Keratinocyte (primary cell): ENCODE measurements around the gene FOXP3. TPM values are rescaled to one million over a fixed set of nuclear protein-coding genes. Genes with fewer than 3 reads are reported as not detected.

Experiments
- DNase-seq: peaks from one replicate; pipeline ENCODE4 v3.0.0-alpha.2; 2011; ENCODE audit warnings: low read depth, missing footprints, low spot score
- FAIRE-seq: peaks from 2 replicates; lab custom pipeline; 2011; peaks lifted over from hg19 to GRCh38; lab: Jason Lieb, UNC
- H2AFZ ChIP-seq: 2 replicates; pipeline ENCODE4 v1.6.0; 2012; ENCODE audit warnings: low read length, control low read depth, inconsistent platforms; ENCODE audit not compliant: control insufficient read depth
- H3K27ac ChIP-seq: 2 replicates; pipeline ENCODE4 v1.5.1; 2011; ENCODE audit warnings: low read length; ENCODE audit not compliant: control insufficient read depth, insufficient read depth
- H3K27me3 ChIP-seq: 3 replicates; pipeline ENCODE4 v1.6.0; 2011; ENCODE audit warnings: low read length; ENCODE audit not compliant: control insufficient read depth, insufficient read depth; ENCODE audit errors: extremely low read depth
- H3K36me3 ChIP-seq, 2 experiments: 2 replicates in 1 of 2; 3 replicates in 1 of 2; pipeline ENCODE4 v1.5.1; 2011; ENCODE audit warnings: low read length in 2 of 2, mild to moderate bottlenecking in 1 of 2; ENCODE audit not compliant: control insufficient read depth in 2 of 2, insufficient read depth in 2 of 2; ENCODE audit errors: extremely low read depth in 1 of 2
- H3K4me1 ChIP-seq: 3 replicates; pipeline ENCODE4 v1.5.1; 2011; ENCODE audit warnings: low read length; ENCODE audit not compliant: control insufficient read depth, insufficient read depth; ENCODE audit errors: extremely low read depth
- H3K4me2 ChIP-seq: 3 replicates; pipeline ENCODE4 v1.6.0; 2011; ENCODE audit warnings: low read depth, low read length; ENCODE audit not compliant: control insufficient read depth, insufficient read depth; ENCODE audit errors: extremely low read depth
- H3K4me3 ChIP-seq, 3 experiments: fragments of 200-600 bp in 1 of 3; sonication (generic) in 1 of 3; 2 replicates in 2 of 3; 3 replicates in 1 of 3; pipeline ENCODE4 v1.5.1; 2011 to 2016; ENCODE audit warnings: low read length in 3 of 3, mild to moderate bottlenecking in 3 of 3, control low read depth in 2 of 3, inconsistent platforms in 1 of 3, low read depth in 1 of 3, mixed read lengths in 1 of 3, mixed run types in 1 of 3, moderate library complexity in 1 of 3; ENCODE audit not compliant: control insufficient read depth in 2 of 3, insufficient read depth in 2 of 3; ENCODE audit errors: extremely low read depth in 1 of 3
- H3K79me2 ChIP-seq: 2 replicates; pipeline ENCODE4 v1.6.0; 2012; ENCODE audit warnings: low read length; ENCODE audit not compliant: control insufficient read depth, insufficient read depth
- H3K9ac ChIP-seq: 3 replicates; pipeline ENCODE4 v1.6.0; 2011; ENCODE audit warnings: low read length; ENCODE audit not compliant: control insufficient read depth, insufficient read depth; ENCODE audit errors: extremely low read depth
- H3K9me1 ChIP-seq: 3 replicates; pipeline ENCODE4 v1.6.0; 2011; ENCODE audit warnings: low read length; ENCODE audit not compliant: control insufficient read depth, insufficient read depth; ENCODE audit errors: extremely low read depth
- H3K9me3 ChIP-seq: 2 replicates; pipeline ENCODE4 v1.5.1; 2012; ENCODE audit warnings: low read depth, low read length; ENCODE audit not compliant: control insufficient read depth
- H4K20me1 ChIP-seq: 3 replicates; pipeline ENCODE4 v1.6.0; 2011; ENCODE audit warnings: low read length; ENCODE audit not compliant: control insufficient read depth, insufficient read depth; ENCODE audit errors: extremely low read depth
- EZH2 ChIP-seq: IDR thresholded peaks from one replicate; pipeline ENCODE4 v1.6.1; 2012; ENCODE audit warnings: inconsistent platforms, mild to moderate bottlenecking, low read length, moderate library complexity
- dilution Hi-C: fragments of 300-500 bp; cut with MboI; formaldehyde crosslinking; loops from one replicate; pipeline ENCODE4 v1.7.0; 2020; ENCODE audit warnings: low sequenced_read_pairs; ENCODE audit not compliant: extremely low pct_ligation_motif_present
- polyA plus RNA-seq, 5 experiments: library from polyadenylated mRNA; depleted of rRNA in 3 of 5; stranded (reverse) in 3 of 5; stranded (forward) in 1 of 5; unstranded in 1 of 5; fragments of >200 nt; gene quantifications; 1 replicate in 1 of 5; 2 replicates in 3 of 5; 3 replicates in 1 of 5; pipeline versions ENCODE4 v1.2.1 to v1.2.3, GENCODE V29; 2011 to 2012; ENCODE audit warnings: missing spikeins in 2 of 5, low read depth in 1 of 5, low replicate concordance in 1 of 5
- TF ChIP-seq, protein P1 (sequence below), 3 experiments: IDR thresholded peaks in 1 of 3; conservative IDR thresholded peaks in 1 of 3; optimal IDR thresholded peaks in 1 of 3; 2 replicates in 2 of 3; 3 replicates in 1 of 3; pipeline versions ENCODE3 to v1.5.1; 2011; ENCODE audit warnings: low read length in 3 of 3, mild to moderate bottlenecking in 3 of 3, moderate library complexity in 2 of 3, control low read depth in 1 of 3, inconsistent platforms in 1 of 3; ENCODE audit not compliant: insufficient read depth in 2 of 3; ENCODE audit errors: extremely low read depth in 1 of 3

The FOXP3 gene
- polyA plus RNA-seq, 1 donor (not counting 4 experiments of a cell fraction or from before 2014, with no cell fraction given): 0.05 TPM

DNA sequence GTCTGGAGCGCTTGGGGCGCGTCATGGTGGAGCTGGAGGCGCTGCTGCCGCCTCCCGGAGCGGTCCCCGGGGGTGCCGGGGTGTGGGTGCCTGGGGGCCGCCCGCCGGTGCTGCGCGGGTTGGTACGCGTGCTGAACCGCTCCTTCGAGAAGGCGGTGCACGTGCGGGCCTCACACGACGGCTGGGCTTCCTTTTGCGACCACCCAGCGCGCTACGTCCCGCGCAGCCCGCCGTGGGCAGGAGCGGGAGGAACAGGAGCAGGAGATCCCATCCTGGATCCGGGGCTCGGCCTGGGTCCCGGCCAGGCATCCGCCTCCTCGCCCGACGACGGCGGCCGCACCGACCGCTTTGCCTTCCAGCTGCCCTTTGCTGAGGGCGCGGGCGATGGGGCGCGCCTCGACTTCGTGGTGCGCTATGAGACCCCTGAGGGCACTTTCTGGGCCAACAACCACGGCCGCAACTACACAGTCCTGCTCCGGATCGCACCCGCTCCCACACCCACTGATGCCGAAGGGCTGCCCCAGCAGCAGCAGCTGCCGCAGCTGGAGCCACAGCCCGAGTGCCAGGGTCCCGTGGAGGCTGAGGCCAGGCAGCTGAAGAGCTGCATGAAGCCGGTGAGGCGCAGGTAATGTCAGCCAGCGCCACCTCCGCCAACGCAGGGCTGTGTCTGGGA is 5.9 kb upstream of the FOXP3 start:
- no peak for FAIRE-seq
- peak overlapping the region; percentile 89 for H3K9ac ChIP-seq
- H3K4me3 ChIP-seq: peak overlapping the region; percentile 45 to 55 (median 49)
- H3K9me3 ChIP-seq: no peaks in the 10 kb centered on the region
- H2AFZ ChIP-seq: peak overlapping the region; percentile 19
- H3K27me3 ChIP-seq: no peaks in the 10 kb centered on the region
- DNase-seq: no peak
- H4K20me1 ChIP-seq: no peaks in the 10 kb centered on the region
- H3K4me2 ChIP-seq: peak overlapping the region; percentile 65
- no peaks in the 10 kb centered on the region for H3K9me1 ChIP-seq
- H3K36me3 ChIP-seq: no peaks in the 10 kb centered on the region
- dilution Hi-C loops: no loop called here
- H3K27ac ChIP-seq: peak overlapping the region; percentile 95
- H3K4me1 ChIP-seq: peaks cover 14% of the 10 kb centered on the region
- peaks cover 2% of the 10 kb centered on the region for H3K79me2 ChIP-seq
- TF ChIP-seq, protein P1, sequence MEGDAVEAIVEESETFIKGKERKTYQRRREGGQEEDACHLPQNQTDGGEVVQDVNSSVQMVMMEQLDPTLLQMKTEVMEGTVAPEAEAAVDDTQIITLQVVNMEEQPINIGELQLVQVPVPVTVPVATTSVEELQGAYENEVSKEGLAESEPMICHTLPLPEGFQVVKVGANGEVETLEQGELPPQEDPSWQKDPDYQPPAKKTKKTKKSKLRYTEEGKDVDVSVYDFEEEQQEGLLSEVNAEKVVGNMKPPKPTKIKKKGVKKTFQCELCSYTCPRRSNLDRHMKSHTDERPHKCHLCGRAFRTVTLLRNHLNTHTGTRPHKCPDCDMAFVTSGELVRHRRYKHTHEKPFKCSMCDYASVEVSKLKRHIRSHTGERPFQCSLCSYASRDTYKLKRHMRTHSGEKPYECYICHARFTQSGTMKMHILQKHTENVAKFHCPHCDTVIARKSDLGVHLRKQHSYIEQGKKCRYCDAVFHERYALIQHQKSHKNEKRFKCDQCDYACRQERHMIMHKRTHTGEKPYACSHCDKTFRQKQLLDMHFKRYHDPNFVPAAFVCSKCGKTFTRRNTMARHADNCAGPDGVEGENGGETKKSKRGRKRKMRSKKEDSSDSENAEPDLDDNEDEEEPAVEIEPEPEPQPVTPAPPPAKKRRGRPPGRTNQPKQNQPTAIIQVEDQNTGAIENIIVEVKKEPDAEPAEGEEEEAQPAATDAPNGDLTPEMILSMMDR (optimal IDR thresholded peaks at IDR 0.05 in 1 of 3, IDR thresholded peaks at IDR 0.05 in 1 of 3, conservative IDR thresholded peaks at IDR 0.05 in 1 of 3; ENCODE audit: extremely low read depth in 1 of 3, insufficient read depth in 2 of 3, low read length in 3 of 3): no peak
- TF ChIP-seq EZH2: no peak

DNA sequence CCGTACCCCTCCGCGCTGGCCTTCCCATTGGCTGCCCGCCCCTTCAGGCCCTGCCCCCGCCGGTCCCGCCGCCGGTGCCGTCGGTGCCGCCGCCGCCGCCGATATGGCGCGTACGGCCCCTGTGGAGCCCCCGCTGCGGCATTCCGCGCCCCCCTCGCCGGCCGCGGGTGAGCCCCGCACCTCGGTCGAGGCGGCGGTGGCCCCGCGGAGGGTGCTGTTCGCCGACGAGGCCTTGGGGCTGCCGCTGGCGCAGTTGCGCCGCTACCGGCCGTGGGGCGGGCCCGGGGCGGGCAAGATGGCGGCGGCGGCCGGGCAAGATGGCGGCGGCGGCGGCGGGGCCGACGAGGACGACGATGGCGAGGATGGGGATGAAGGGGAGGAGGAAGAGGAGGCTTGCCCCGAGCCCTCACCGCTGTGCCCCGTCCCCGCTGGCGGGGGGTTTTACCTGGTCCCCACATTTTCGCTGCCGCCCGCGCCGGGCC is 5.3 kb upstream of the FOXP3 start, which contains the start of gene PPP1R3F:
Gene PPP1R3F, plus strand, starts transcription at position 27 of the 482 bp plus-strand sequence. Its CDS starts 77 bp downstream, at position 104.
- Histone ChIP-seq H3K9me3 (no peaks in the 10 kb centered on the region), H3K4me3 (peak within 1 kb of the TSS; percentile 49 to 80 (median 62)), H3K9me1 (no peaks in the 10 kb centered on the region), H2AFZ (peak within 1 kb of the TSS; percentile 93), H3K4me1 (peaks cover 14% of the 10 kb centered on the region), H4K20me1 (no peaks in the 10 kb centered on the region), H3K27me3 (no peaks in the 10 kb centered on the region), H3K79me2 (peaks cover 2% of the 10 kb centered on the region), H3K4me2 (peak within 1 kb of the TSS; percentile 88), H3K9ac (peak within 1 kb of the TSS; percentile 89), H3K36me3 (no peaks in the 10 kb centered on the region), H3K27ac (peak within 1 kb of the TSS; percentile 95)
- DNase-seq (no peak), FAIRE-seq (no peak)
- dilution Hi-C loops: no loop called here
- no peak for TF ChIP-seq EZH2
- TF ChIP-seq, protein P1 (optimal IDR thresholded peaks at IDR 0.05 in 1 of 3, IDR thresholded peaks at IDR 0.05 in 1 of 3, conservative IDR thresholded peaks at IDR 0.05 in 1 of 3; ENCODE audit: extremely low read depth in 1 of 3, insufficient read depth in 2 of 3, low read length in 3 of 3): no peak
